ENCODE data around the gene ZNF823.
"Not testable (repeated sequence)": the region's sequence is repeated elsewhere in the genome, so short reads cannot be mapped to it uniquely, and the experiment has no call there.

The ZNF823 gene

GRCh38 chr19:11680689-11681302 is 58.0 kb downstream of the ZNF823 start:
- Histone ChIP-seq H2AFZ (ENCODE audit: low read length) (no peak overlapping the region), H3K9ac (ENCODE audit: low read length) (no peak overlapping the region), H3K9me2 (ENCODE audit: low read depth, low read length) (no peaks in the 10 kb centered on the region), H3K4me1 (ENCODE audit: insufficient read depth, low read length, severe bottlenecking) (no peaks in the 10 kb centered on the region), H3K79me2 (ENCODE audit: insufficient read depth, low read length) (no peaks in the 10 kb centered on the region), H3K9me3 (ENCODE audit: low read length) (peaks cover 6% of the 10 kb centered on the region), H3K4me3 (ENCODE audit: low read depth, low read length, poor library complexity, severe bottlenecking) (no peak overlapping the region), H3F3A (ENCODE audit: insufficient read depth, low read length) (no peaks in the 10 kb centered on the region), H3K27ac (ENCODE audit: low read depth, low read length, poor library complexity, severe bottlenecking) (no peak overlapping the region), H3K4me2 (ENCODE audit: low read length) (no peak overlapping the region), H3K27me3 (ENCODE audit: insufficient read depth, low read length) (no peaks in the 10 kb centered on the region), H3K36me3 (ENCODE audit: insufficient read depth, low read length) (no peaks in the 10 kb centered on the region), H4K20me1 (ENCODE audit: insufficient read depth, low read length) (no peaks in the 10 kb centered on the region)
- TF ChIP-seq CTCF (IDR thresholded peaks at IDR 0.05; ENCODE audit: low read length) = no peak
- TF ChIP-seq EZH2 (IDR thresholded peaks at IDR 0.05; ENCODE audit: borderline replicate concordance, low read length) = no peak

- Histone ChIP-seq H3K79me2 (ENCODE audit: insufficient read depth, low read length) (no peaks in the 10 kb centered on the region), H3K9me2 (ENCODE audit: low read depth, low read length) (no peaks in the 10 kb centered on the region), H3K27me3 (ENCODE audit: insufficient read depth, low read length) (no peaks in the 10 kb centered on the region), H3F3A (ENCODE audit: insufficient read depth, low read length) (no peaks in the 10 kb centered on the region), H3K4me1 (ENCODE audit: insufficient read depth, low read length, severe bottlenecking) (no peaks in the 10 kb centered on the region), H3K4me3 (ENCODE audit: low read depth, low read length, poor library complexity, severe bottlenecking) (no peak overlapping the region), H3K4me2 (ENCODE audit: low read length) (no peak overlapping the region), H3K27ac (ENCODE audit: low read depth, low read length, poor library complexity, severe bottlenecking) (no peak overlapping the region), H3K36me3 (ENCODE audit: insufficient read depth, low read length) (no peaks in the 10 kb centered on the region), H3K9ac (ENCODE audit: low read length) (no peak overlapping the region), H2AFZ (ENCODE audit: low read length) (no peak overlapping the region), H3K9me3 (ENCODE audit: low read length) (no peaks in the 10 kb centered on the region), H4K20me1 (ENCODE audit: insufficient read depth, low read length) (no peaks in the 10 kb centered on the region)
- TF ChIP-seq CTCF (IDR thresholded peaks at IDR 0.05; ENCODE audit: low read length) (no peak), EZH2 (IDR thresholded peaks at IDR 0.05; ENCODE audit: borderline replicate concordance, low read length) (no peak)
Measured at GRCh38 chr19:11678504-11678903, 60.2 kb downstream of the ZNF823 start.

- not testable (repeated sequence) for H3K36me3 ChIP-seq (ENCODE audit: insufficient read depth, low read length); H3K9me2 ChIP-seq (ENCODE audit: low read depth, low read length); H4K20me1 ChIP-seq (ENCODE audit: insufficient read depth, low read length); H3K4me2 ChIP-seq (ENCODE audit: low read length); H3K4me3 ChIP-seq (ENCODE audit: low read depth, low read length, poor library complexity, severe bottlenecking); H3K9ac ChIP-seq (ENCODE audit: low read length); H3K4me1 ChIP-seq (ENCODE audit: insufficient read depth, low read length, severe bottlenecking); H3K79me2 ChIP-seq (ENCODE audit: insufficient read depth, low read length); H3K27ac ChIP-seq (ENCODE audit: low read depth, low read length, poor library complexity, severe bottlenecking); H3F3A ChIP-seq (ENCODE audit: insufficient read depth, low read length); H3K27me3 ChIP-seq (ENCODE audit: insufficient read depth, low read length); H3K9me3 ChIP-seq (ENCODE audit: low read length); H2AFZ ChIP-seq (ENCODE audit: low read length)
Measured at GRCh38 chr19:11676661-11677600, 61.8 kb downstream of the ZNF823 start.

All from OCI-LY1 (cell line).